ENCODE measurements around the gene PSTPIP2. TPM values are rescaled to one million over a fixed set of nuclear protein-coding genes. Genes with fewer than 3 reads are reported as not detected.

The PSTPIP2 gene
- total and polyA plus RNA-seq, 2 experiments from 2014 or later: 1.4 to 2.6 TPM

GRCh38 chr18:46035696-46036680 is 36.1 kb downstream of the PSTPIP2 start:
- H3K4me1 ChIP-seq (ENCODE audit: insufficient read depth): no peaks in the 10 kb centered on the region
- peaks cover 3% of the 10 kb centered on the region; the same call in 1 of the 2 replicates for H3K27me3 ChIP-seq (ENCODE audit: insufficient read depth)
- H3K79me2 ChIP-seq (replicated peaks; ENCODE audit: insufficient read depth): no peaks in the 10 kb centered on the region
- no peak overlapping the region for H3K27ac Mint-ChIP-seq
- H2AFZ ChIP-seq: peak overlapping the region; percentile 43; the same call in 1 of the 2 replicates
- H3K4me2 ChIP-seq: no peak overlapping the region
- no peaks in the 10 kb centered on the region for H3K36me3 ChIP-seq (ENCODE audit: insufficient read depth)
- peaks cover 3% of the 10 kb centered on the region for H3K27me3 Mint-ChIP-seq (ENCODE audit: insufficient read depth, low read depth, poor library complexity)
- TF ChIP-seq ETS1 (IDR thresholded peaks at IDR 0.05) (no peak), POLR2AphosphoS5 (IDR thresholded peaks at IDR 0.05; ENCODE audit: low read depth) (no peak), ZNF331 (CRISPR knock-in tag; IDR thresholded peaks at IDR 0.05; ENCODE audit: low read depth) (no peak), STAT1 (IDR thresholded peaks at IDR 0.05; ENCODE audit: unreplicated experiment) (no peak), EZH2phosphoT487 (IDR thresholded peaks at IDR 0.05; ENCODE audit: unreplicated experiment) (no peak), ZNF114 (CRISPR knock-in tag; IDR thresholded peaks at IDR 0.05) (no peak), REST (IDR thresholded peaks at IDR 0.05; ENCODE audit: unreplicated experiment) (no peak), EZH2 (IDR thresholded peaks at IDR 0.05; ENCODE audit: low read depth, unreplicated experiment) (no peak), NANOG (IDR thresholded peaks at IDR 0.05; ENCODE audit: borderline replicate concordance) (no peak), JUNB (IDR thresholded peaks at IDR 0.05; ENCODE audit: unreplicated experiment) (no peak), CTCF (conservative IDR thresholded peaks at IDR 0.05; ENCODE audit: low read depth in 2 of 2) (no peak), CREB1 (CRISPR knock-in tag; IDR thresholded peaks at IDR 0.05; ENCODE audit: low read depth) (no peak)
- TF ChIP-seq, protein P1, sequence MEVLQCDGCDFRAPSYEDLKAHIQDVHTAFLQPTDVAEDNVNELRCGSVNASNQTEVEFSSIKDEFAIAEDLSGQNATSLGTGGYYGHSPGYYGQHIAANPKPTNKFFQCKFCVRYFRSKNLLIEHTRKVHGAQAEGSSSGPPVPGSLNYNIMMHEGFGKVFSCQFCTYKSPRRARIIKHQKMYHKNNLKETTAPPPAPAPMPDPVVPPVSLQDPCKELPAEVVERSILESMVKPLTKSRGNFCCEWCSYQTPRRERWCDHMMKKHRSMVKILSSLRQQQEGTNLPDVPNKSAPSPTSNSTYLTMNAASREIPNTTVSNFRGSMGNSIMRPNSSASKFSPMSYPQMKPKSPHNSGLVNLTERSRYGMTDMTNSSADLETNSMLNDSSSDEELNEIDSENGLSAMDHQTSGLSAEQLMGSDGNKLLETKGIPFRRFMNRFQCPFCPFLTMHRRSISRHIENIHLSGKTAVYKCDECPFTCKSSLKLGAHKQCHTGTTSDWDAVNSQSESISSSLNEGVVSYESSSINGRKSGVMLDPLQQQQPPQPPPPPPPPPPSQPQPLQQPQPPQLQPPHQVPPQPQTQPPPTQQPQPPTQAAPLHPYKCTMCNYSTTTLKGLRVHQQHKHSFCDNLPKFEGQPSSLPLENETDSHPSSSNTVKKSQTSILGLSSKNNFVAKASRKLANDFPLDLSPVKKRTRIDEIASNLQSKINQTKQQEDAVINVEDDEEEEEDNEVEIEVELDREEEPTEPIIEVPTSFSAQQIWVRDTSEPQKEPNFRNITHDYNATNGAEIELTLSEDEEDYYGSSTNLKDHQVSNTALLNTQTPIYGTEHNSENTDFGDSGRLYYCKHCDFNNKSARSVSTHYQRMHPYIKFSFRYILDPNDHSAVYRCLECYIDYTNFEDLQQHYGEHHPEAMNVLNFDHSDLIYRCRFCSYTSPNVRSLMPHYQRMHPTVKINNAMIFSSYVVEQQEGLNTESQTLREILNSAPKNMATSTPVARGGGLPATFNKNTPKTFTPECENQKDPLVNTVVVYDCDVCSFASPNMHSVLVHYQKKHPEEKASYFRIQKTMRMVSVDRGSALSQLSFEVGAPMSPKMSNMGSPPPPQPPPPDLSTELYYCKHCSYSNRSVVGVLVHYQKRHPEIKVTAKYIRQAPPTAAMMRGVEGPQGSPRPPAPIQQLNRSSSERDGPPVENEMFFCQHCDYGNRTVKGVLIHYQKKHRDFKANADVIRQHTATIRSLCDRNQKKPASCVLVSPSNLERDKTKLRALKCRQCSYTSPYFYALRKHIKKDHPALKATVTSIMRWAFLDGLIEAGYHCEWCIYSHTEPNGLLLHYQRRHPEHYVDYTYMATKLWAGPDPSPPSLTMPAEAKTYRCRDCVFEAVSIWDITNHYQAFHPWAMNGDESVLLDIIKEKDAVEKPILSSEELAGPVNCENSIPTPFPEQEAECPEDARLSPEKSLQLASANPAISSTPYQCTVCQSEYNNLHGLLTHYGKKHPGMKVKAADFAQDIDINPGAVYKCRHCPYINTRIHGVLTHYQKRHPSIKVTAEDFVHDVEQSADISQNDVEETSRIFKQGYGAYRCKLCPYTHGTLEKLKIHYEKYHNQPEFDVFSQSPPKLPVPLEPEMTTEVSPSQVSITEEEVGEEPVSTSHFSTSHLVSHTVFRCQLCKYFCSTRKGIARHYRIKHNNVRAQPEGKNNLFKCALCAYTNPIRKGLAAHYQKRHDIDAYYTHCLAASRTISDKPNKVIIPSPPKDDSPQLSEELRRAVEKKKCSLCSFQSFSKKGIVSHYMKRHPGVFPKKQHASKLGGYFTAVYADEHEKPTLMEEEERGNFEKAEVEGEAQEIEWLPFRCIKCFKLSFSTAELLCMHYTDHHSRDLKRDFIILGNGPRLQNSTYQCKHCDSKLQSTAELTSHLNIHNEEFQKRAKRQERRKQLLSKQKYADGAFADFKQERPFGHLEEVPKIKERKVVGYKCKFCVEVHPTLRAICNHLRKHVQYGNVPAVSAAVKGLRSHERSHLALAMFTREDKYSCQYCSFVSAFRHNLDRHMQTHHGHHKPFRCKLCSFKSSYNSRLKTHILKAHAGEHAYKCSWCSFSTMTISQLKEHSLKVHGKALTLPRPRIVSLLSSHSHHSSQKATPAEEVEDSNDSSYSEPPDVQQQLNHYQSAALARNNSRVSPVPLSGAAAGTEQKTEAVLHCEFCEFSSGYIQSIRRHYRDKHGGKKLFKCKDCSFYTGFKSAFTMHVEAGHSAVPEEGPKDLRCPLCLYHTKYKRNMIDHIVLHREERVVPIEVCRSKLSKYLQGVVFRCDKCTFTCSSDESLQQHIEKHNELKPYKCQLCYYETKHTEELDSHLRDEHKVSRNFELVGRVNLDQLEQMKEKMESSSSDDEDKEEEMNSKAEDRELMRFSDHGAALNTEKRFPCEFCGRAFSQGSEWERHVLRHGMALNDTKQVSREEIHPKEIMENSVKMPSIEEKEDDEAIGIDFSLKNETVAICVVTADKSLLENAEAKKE (CRISPR knock-in tag; IDR thresholded peaks at IDR 0.05): no peak
- H3K9me2 ChIP-seq (ENCODE audit: insufficient read depth): peaks cover 9% of the 10 kb centered on the region
- no peaks in the 10 kb centered on the region for H3K36me3 Mint-ChIP-seq (ENCODE audit: low read depth)
- H4K20me1 ChIP-seq (replicated peaks; ENCODE audit: insufficient read depth): 0 out of 2 replicates have a peak, but pooled peaks cover 3% of the 10 kb centered on the region
- H3K27ac ChIP-seq (ENCODE audit: low read depth): no peak overlapping the region
- DNase-seq (ENCODE audit: low spot score) (no peak), ATAC-seq (no peak)
- no peak overlapping the region for H3K4me3 Mint-ChIP-seq
- H3K4me3 ChIP-seq: no peak overlapping the region
- no peaks in the 10 kb centered on the region for H3K4me1 Mint-ChIP-seq
- H3F3A ChIP-seq (replicated peaks; ENCODE audit: low read depth): no peaks in the 10 kb centered on the region
- H3K9me3 Mint-ChIP-seq: no peaks in the 10 kb centered on the region
